HG03575 (cell line): ENCODE measurements around the gene PPP2R5D.
A peak's percentile ranks its signal among the peaks of the same experiment; 100 is the strongest.
"Not testable (repeated sequence)": the region's sequence is repeated elsewhere in the genome, so short reads cannot be mapped to it uniquely, and the experiment has no call there.

Experiments used
- ATAC-seq: cut with Tn5 transposase; IDR thresholded peaks from one replicate; pipeline ENCODE4 v1.9.1; 2021; ENCODE audit not compliant: unreplicated experiment, insufficient number of reproducible peaks, low FRiP score; ENCODE audit errors: extremely low read depth

The PPP2R5D gene

GRCh38 chr6:42984924-42985475 lies 630 bp downstream of the PPP2R5D start:
- no peak for ATAC-seq

DNA sequence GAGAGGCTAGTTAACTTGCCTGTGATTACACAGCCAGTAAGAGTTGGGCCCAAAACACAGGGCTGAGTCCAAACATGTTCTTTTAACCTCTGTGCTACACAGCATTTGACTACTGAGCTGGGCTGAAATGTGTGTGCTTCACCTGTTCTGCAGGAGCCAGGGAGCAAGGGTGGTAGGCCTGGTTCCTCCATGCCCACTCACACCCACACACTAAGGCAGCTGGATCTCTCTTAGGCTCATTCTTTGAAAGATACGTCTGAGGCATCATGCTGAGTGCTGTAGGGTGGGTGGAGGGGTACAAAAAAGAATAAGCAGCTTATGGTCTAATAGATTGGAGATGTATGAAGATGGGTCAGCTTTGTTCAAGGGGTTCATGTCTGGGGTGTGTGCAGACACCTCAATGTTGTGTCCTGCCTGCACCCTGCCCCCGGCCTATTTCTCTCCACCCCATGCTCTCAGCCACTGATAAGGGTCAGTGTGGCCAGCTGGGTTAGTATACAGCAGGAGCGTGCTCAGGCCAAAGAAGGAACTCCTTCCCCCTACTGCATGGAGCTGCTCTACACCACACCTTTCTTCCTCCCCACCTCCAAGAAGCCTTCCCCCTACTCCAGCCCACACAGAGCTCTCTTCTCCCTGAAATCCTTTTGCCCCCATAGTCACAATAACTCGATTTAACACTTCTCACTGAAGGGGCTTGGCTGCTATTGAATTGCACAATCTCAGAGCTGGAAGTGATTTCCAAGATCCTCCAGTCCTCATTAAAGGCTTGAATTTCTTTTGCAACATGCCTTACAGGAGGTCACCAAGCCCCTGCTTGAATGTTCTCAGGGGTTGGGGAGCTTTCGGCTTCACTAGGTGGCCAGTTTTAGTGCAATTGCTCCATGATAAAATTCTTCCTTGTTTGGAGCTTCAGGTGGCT lies 3.4 kb downstream of the PPP2R5D start:
- no peak for ATAC-seq

GRCh38 chr6:42988486-42989020 lies 4.2 kb downstream of the PPP2R5D start:
- no peak for ATAC-seq

- ATAC-seq = no peak
Measured at GRCh38 chr6:42989923-42990322, 5.6 kb downstream of the PPP2R5D start.

DNA sequence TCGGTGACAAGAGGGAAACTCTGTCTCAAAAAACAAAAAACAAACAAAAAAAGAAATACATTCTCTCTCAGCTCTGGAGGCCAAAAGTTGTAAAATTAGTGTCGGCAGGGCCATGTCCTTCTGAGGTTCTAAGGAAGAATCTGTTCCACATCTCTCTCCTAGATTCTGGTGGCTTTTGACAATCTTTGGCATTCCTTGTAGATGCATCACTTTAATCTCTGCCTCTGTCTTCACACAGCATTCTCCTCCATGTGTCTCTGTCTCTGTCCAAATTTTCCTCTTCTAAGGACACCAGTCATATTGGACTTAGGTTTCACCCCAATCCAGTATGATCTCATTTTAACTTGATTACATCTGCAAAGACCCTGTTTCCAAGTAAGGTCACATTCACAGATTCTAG lies 9.1 kb downstream of the PPP2R5D start:
- ATAC-seq = no peak

DNA sequence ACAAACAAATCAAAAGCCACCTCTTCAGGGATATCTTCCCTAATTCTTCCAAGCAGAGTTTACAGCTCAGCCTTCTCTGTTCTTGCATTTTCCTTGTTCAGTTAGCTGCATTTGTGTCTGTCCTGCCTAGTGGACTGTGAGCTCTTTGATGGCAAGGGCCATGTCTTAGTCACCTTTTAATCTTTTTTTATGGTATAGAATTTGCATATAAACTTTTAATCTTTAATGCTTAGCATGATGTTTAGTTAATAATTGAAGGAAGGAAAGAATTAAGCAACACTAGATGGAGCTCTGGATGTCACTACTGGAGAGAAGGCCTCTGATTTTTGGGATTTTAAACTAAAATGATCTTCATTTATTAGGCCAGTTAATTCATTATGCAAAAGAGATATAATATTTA lies 12.1 kb downstream of the PPP2R5D start:
- no peak for ATAC-seq

- ATAC-seq = not testable (repeated sequence)
Measured at GRCh38 chr6:42998205-42998604, 13.8 kb downstream of the PPP2R5D start.

DNA sequence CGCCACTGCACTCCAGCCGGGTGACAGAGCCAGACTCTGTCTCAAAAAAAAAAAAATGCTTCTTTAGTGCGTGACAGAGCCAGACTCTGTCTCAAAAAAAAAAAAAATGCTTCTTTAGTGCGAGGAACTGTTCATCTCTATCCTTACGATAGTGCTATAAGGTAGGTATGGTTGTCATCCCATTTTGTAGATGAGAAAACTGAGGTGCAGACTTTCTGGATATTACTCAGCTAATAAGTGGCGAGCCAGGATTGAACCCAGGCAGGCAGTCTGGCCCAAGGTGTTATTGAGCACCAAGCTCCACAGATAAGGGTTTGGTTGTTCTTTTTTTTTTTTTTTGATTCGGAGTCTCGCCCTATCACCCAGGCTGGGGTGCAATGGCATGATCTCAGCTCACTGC lies 17.5 kb downstream of the PPP2R5D start:
- ATAC-seq = no peak

DNA sequence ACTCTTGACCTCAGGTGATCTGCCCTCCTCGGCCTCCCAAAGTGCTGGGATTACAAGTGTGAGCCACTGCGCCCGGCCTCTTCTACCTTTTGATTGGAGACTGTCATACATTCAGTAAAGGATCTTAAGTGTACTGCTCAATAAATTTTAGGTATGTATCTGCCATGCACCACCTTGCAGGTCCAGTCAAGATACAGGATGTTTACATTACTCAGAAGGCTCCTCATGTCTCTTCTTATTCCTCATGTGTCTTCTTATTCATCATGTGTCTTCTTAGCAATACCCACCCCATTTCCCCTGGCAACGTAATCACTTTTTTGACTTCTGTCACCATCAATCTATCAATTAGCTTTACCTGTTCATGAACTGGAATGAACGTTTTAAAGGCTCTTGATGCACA lies 21.5 kb downstream of the PPP2R5D start:
- ATAC-seq = no peak

DNA sequence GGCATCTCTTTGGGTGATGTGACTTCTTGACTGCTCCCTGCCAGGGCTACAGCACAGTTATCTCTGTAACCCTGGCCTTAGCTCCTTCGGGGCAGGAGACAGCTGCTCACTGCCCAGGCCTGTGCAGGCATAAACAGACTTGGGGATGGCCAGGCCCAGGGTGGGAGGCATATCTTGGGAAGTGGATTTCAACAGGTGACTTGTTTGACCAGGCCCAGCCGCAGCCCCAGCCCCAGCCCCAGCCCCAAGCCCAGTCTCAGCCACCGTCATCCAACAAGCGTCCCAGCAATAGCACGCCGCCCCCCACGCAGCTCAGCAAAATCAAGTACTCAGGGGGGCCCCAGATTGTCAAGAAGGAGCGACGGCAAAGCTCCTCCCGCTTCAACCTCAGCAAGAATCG lies 21.9 kb downstream of the PPP2R5D start:
- ATAC-seq = no peak

DNA sequence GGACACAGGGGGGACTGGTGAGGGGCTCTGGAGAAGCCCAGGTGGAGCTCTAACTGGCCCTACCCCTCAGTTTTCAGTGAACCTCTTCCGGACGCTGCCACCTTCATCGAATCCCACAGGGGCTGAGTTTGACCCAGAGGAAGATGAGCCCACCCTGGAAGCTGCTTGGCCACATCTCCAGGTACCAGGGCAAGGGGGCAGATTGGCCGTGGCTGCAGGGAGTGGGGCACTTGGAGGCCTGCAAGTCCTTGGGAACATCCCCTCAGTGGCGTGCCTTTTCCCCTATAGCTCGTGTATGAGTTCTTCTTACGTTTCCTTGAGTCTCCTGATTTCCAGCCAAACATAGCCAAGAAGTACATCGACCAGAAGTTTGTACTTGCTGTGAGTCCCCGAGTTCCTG lies 22.8 kb downstream of the PPP2R5D start:
- ATAC-seq = no peak

GRCh38 chr6:43009124-43009523 lies 24.8 kb downstream of the PPP2R5D start:
- no peak for ATAC-seq

DNA sequence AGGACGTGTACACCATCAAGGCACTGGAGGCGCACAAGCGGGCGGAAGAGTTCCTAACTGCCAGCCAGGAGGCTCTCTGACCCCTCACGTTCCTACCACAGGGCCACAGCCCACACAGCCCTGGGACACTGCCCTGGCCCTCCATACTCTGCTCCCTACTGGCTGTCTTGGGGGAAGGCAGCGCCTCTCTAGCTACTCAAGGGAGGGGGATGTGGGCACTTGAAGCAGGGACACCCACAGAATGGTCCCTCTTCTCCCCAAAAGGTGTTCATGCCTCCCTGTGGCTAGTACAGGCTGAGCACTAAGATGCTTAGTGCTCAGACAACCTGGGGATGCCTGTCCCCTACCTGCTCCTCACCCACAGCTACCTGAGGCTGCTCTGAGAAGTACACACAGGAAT lies 26.8 kb downstream of the PPP2R5D start:
- no peak for ATAC-seq

- ATAC-seq = no peak
Measured at GRCh38 chr6:43012364-43012763, 28.0 kb downstream of the PPP2R5D start.

- no peak for ATAC-seq
Measured at GRCh38 chr6:43013097-43013842, 28.9 kb downstream of the PPP2R5D start.

DNA sequence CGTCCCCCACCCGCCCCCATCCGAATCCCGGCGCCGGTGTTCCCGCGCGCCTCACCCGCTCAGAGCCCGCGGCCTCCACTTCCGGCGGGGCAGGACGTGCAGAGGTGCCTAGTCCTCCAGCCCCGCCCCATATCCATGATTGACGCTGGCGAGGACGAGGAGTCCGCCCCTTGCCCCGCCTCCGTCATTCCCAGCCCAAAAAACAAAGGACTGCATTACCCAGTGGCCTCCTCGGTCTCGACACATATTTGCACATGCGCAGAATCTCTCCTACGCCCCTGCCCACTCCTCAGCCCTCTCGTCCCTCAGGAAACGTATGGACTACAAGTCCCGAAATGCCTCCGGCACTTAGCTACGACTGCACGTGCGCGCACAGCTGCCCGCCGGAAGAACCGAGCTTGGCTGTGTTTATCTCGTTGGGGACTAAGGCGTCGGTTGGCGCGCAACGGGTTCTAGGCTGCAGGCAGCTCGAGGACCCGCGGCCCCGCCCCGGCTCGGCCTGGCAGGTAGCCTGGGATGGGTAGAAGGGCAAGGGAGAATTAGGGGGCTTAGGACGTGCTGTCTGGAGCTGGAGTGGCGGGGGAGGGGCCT lies 29.6 kb downstream of the PPP2R5D start, which contains the start of the genes KLHDC3 and MEA1:
TSS of gene KLHDC3 (plus strand) at position 407 of the 591 bp plus-strand sequence. CDS start 2,944 bp downstream, outside the sequence.
TSS of gene MEA1 (minus strand) at position 104 of the 591 bp plus-strand sequence. CDS start 133 bp downstream, outside the sequence.
- peak; percentile 85 for ATAC-seq

DNA sequence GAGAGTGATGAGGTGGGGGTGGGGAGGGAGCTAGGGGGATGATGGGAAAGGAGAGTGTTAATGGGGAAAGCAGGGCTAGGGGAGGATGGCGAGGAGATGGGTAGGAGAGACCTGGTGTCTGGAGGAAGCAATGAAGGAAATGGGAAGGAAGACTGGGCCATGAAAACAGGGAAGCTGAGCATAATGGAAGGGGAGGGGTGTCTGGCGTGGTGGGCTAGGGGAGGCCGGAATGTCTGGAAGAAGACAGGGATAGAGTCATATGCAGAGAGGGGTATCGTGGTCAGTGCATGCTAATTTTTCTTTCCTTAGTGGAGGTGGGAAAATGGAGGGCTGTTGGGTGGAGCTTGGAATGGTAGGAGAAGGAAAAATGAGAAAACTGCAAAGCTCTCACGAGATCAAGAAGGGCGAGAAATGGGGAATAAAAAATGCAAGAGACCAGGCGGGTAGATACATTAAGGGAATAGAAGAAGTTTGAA lies 30.1 kb downstream of the PPP2R5D start:
- ATAC-seq = no peak

DNA sequence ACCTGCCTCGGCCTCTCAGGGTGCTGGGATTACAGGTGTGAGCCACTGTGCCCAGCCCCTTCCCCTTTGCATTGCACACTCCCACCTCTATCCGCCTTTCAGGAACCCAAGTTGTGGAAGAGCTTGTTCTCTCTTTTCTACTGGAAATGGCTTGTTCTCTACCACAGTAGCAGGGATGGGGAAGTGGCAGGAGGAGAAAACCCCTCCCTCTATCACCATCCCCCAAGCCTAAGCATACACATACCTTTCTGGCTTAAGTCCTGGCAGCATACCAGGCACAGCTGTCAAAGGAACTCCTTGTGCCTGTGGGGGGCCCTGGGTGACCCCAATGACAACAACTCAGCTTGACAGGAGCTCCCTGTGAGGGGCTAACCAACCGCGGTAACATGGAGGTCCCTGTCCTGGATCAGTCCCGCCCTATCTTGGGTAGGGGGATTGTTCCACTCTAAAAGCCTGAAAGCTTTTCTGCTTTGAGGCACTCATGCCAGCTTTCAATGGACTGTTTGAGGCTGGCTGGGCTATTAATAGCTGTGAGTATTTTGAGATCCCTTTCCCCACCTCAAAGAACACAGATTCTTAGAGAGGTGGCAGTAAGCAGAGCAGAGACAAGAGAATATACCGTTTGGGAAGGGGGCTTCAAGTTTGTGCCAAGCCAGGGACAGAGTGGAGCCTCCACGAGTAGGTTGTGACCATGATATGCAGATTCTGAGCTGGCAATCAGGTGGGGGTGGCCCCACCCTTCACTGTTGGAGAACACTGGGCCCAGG lies 32.0 kb downstream of the PPP2R5D start:
- ATAC-seq = no peak
